Effector CD8-positive, alpha-beta T cell (primary cell): ENCODE results near the gene DACH2.

ENCODE experiments used
- DNase-seq: peaks from one replicate; lab custom pipeline; 2025; lab: John Stamatoyannopoulos, UW

The DACH2 gene

DNA sequence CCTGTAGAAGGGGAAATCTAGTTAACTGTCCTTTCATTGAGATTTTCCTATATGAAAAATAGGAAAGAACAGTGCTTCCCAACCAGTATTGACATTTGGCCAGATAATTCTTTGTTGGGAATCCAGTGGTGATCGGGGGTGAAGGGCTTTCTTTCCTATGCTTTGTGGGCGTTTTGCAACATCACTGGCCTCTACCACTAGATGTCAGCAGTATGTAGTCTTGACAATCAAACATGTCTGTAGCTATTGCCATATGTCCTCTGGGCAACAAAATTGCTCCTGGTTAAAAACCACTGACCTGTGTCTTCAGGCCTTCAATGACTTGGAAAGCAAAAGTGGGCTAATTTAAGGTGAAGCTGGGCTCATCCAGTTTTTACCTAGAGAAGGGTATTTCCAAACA is 658.5 kb downstream of the DACH2 start:
- DNase-seq, result no peak

DNA sequence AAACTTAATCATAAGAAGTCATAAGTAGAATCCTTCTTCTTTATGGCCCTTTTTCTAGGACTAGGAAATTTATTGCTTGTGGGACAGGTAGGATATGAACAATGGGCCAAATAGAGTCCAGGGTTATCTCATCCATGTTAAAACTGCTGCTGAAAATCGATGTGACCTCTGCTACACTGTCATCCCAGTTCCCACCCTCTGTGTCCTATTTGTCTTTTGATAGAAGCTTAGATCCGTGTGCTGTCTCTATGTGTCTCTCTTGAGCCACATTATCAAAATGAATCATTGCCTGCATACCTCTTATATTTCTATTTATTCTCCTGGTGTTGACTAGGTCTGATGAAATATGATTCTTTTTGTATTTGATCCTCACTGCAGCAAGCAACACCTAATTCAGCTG is 661.4 kb downstream of the DACH2 start:
- DNase-seq, result no peak

DNA sequence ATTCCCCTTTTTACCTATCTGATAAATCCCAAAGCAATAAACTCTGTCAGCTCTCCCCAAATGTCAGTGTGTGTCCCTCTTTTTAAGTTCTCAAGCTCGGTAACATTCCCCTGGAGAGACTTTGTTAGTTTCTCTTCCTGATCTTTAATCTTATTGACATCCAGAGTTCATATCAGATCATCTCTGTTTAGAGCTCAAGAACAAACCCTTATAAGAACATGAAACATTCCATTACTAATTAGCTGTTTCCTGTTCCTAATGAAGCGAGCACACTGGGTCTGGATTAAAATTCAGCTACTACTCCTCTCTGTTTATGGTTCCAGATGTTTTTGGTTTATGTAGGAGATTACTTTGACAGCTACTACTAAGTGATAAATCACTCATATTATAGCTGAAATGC is 681.5 kb downstream of the DACH2 start:
- no peak for DNase-seq

DNA sequence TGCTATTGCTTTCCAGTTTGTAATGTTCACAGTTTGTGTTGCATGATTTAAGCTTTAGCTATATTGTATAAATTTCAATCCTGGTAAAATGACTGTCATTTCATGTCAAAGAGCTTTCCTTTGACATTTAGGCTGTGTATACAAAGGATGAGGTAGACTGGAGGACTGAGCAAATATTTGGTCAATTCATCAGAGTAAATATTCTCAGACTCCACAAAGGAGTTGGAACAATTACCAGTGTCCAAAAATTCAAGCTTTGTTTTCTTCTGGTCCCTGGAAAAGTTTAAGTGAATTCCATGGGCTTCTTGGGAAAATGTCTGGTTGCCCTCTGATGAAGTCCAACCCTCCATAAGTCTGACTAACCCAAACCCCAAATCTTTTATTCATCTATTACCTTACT is 682.4 kb downstream of the DACH2 start:
- no peak for DNase-seq

DNA sequence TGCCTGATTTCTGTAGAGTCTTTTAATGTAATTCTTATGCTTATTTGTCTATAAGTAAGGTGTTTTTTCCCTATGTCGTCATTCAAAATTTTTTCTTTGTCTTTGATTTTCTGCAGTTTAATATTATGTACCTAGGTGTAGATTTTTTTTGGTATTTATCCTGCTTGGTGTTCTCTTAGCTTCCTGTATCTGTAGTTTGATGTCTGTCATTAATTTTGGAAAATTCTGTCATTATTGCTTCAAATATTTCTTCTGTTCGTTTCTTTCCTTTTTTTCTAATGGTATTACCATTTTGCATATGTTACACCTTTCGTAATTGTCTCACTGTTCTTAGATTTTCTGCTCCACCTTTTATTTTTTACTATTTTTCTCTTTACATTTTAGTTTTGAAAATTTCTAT is 696.9 kb downstream of the DACH2 start:
- no peak for DNase-seq
